Measurements from ENCODE around the gene MAML2.

The MAML2 gene

GRCh38 chr11:95996621-95997235 is 346.3 kb downstream of the MAML2 start:
- H3K9ac ChIP-seq (ENCODE audit: low read length) = no peak overlapping the region
- no peak overlapping the region for H2BK12ac ChIP-seq (ENCODE audit: low read length in 2 of 2)
- H2BK15ac ChIP-seq (ENCODE audit: low read depth, poor library complexity, severe bottlenecking) = no peak overlapping the region
- no peak overlapping the region for H3K14ac ChIP-seq (ENCODE audit: low read length in 2 of 2)
- H3K36me3 ChIP-seq (ENCODE audit: control insufficient read depth in 1 of 2, insufficient read depth in 2 of 2, low read depth in 1 of 2, low read length in 2 of 2) = peaks cover 0 to 4% of the 10 kb centered on the region in 2 experiments
- no peak overlapping the region for H3K4me2 ChIP-seq (ENCODE audit: low read length, poor library complexity, severe bottlenecking)
- peaks cover 3% of the 10 kb centered on the region for H3K4me1 ChIP-seq (ENCODE audit: control insufficient read depth, insufficient read depth, low read depth, low read length)
- no peak overlapping the region for H3K18ac ChIP-seq (ENCODE audit: low read depth in 1 of 2, low read length in 2 of 2)
- no peak overlapping the region for H3K23ac ChIP-seq (ENCODE audit: low read length in 2 of 2)
- H2BK120ac ChIP-seq (ENCODE audit: low read depth, low read length) = no peak overlapping the region
- peaks cover 17% of the 10 kb centered on the region for H3K79me1 ChIP-seq (replicated peaks; ENCODE audit: low read length, poor library complexity, severe bottlenecking)
- no peaks in the 10 kb centered on the region for H3K27me3 ChIP-seq (ENCODE audit: control insufficient read depth in 1 of 2, insufficient read depth in 1 of 2, low read length in 2 of 2)
- DNase-seq = no peak
- no peak overlapping the region for H2AK5ac ChIP-seq (ENCODE audit: low read length, severe bottlenecking)
- no peak overlapping the region for H2BK5ac ChIP-seq (ENCODE audit: low read depth, low read length, poor library complexity, severe bottlenecking)
- no peak overlapping the region for H4K8ac ChIP-seq (ENCODE audit: low read length)
- 100% methylated on average over 3 of the region's 4 CpGs for WGBS
- no peak overlapping the region for H3K4me3 ChIP-seq (ENCODE audit: insufficient read depth in 1 of 2, low read depth in 1 of 2, low read length in 2 of 2)
- no peaks in the 10 kb centered on the region for H3K9me3 ChIP-seq (ENCODE audit: control insufficient read depth, low read length)
- no peak overlapping the region for H4K91ac ChIP-seq (ENCODE audit: low read length)
- no peak overlapping the region for H3K27ac ChIP-seq (ENCODE audit: low read length, poor library complexity, severe bottlenecking)
- no peak overlapping the region for H2AFZ ChIP-seq (ENCODE audit: low read depth, low read length)
- H3K4ac ChIP-seq (ENCODE audit: low read depth in 1 of 2, low read length in 2 of 2) = no peak overlapping the region

- Histone ChIP-seq H2BK15ac (ENCODE audit: low read depth, poor library complexity, severe bottlenecking) (no peak overlapping the region), H2AFZ (ENCODE audit: low read depth, low read length) (no peak overlapping the region), H3K79me1 (replicated peaks; ENCODE audit: low read length, poor library complexity, severe bottlenecking) (peaks cover 7% of the 10 kb centered on the region), H4K91ac (ENCODE audit: low read length) (peak overlapping the region; percentile 50), H3K36me3 (ENCODE audit: control insufficient read depth in 1 of 2, insufficient read depth in 2 of 2, low read depth in 1 of 2, low read length in 2 of 2) (peaks cover 0 to 19% of the 10 kb centered on the region in 2 experiments), H3K18ac (ENCODE audit: low read depth in 1 of 2, low read length in 2 of 2) (peak overlapping the region; percentile 6 to 75), H2AK5ac (ENCODE audit: low read length, severe bottlenecking) (no peak overlapping the region), H3K4me3 (ENCODE audit: insufficient read depth in 1 of 2, low read depth in 1 of 2, low read length in 2 of 2) (no peak overlapping the region), H3K27ac (ENCODE audit: low read length, poor library complexity, severe bottlenecking) (no peak overlapping the region), H3K14ac (ENCODE audit: low read length in 2 of 2) (no peak overlapping the region), H3K9me3 (ENCODE audit: control insufficient read depth, low read length) (no peaks in the 10 kb centered on the region), H3K27me3 (ENCODE audit: control insufficient read depth in 1 of 2, insufficient read depth in 1 of 2, low read length in 2 of 2) (no peaks in the 10 kb centered on the region), H2BK120ac (ENCODE audit: low read depth, low read length) (no peak overlapping the region), H2BK5ac (ENCODE audit: low read depth, low read length, poor library complexity, severe bottlenecking) (no peak overlapping the region), H4K8ac (ENCODE audit: low read length) (peak overlapping the region; percentile 41), H3K9ac (ENCODE audit: low read length) (no peak overlapping the region), H3K4me1 (ENCODE audit: control insufficient read depth, insufficient read depth, low read depth, low read length) (peaks cover 7% of the 10 kb centered on the region), H3K4ac (ENCODE audit: low read depth in 1 of 2, low read length in 2 of 2) (no peak overlapping the region), H3K23ac (ENCODE audit: low read length in 2 of 2) (no peak overlapping the region), H3K4me2 (ENCODE audit: low read length, poor library complexity, severe bottlenecking) (no peak overlapping the region), H2BK12ac (ENCODE audit: low read length in 2 of 2) (no peak overlapping the region)
- no peak for DNase-seq
- WGBS = 90% methylated on average over 4 of the region's 4 CpGs
These were observed 348.7 kb downstream of the MAML2 start for GRCh38 chr11:95994329-95994728.

- H2BK15ac ChIP-seq (ENCODE audit: low read depth, poor library complexity, severe bottlenecking) = no peak overlapping the region
- H3K27me3 ChIP-seq (ENCODE audit: control insufficient read depth in 1 of 2, insufficient read depth in 1 of 2, low read length in 2 of 2) = no peaks in the 10 kb centered on the region
- peak; percentile 41 for DNase-seq
- H3K36me3 ChIP-seq (ENCODE audit: control insufficient read depth in 1 of 2, insufficient read depth in 2 of 2, low read depth in 1 of 2, low read length in 2 of 2) = peaks cover 2 to 26% of the 10 kb centered on the region in 2 experiments
- 78% methylated on average over 6 of the region's 10 CpGs for WGBS
- peak overlapping the region in 1 of 2 experiments; percentile 66 for H2BK12ac ChIP-seq (ENCODE audit: low read length in 2 of 2)
- H3K4me2 ChIP-seq (ENCODE audit: low read length, poor library complexity, severe bottlenecking) = no peak overlapping the region
- peak overlapping the region in 1 of 2 experiments; percentile 43 for H3K18ac ChIP-seq (ENCODE audit: low read depth in 1 of 2, low read length in 2 of 2)
- H3K4me3 ChIP-seq (ENCODE audit: insufficient read depth in 1 of 2, low read depth in 1 of 2, low read length in 2 of 2) = no peak overlapping the region
- H2BK5ac ChIP-seq (ENCODE audit: low read depth, low read length, poor library complexity, severe bottlenecking) = no peak overlapping the region
- no peak overlapping the region for H3K23ac ChIP-seq (ENCODE audit: low read length in 2 of 2)
- no peak overlapping the region for H2BK120ac ChIP-seq (ENCODE audit: low read depth, low read length)
- peak overlapping the region; percentile 27 for H4K91ac ChIP-seq (ENCODE audit: low read length)
- peaks cover 9% of the 10 kb centered on the region for H3K79me1 ChIP-seq (replicated peaks; ENCODE audit: low read length, poor library complexity, severe bottlenecking)
- peak overlapping the region; percentile 41 for H4K8ac ChIP-seq (ENCODE audit: low read length)
- no peak overlapping the region for H3K9ac ChIP-seq (ENCODE audit: low read length)
- H2AK5ac ChIP-seq (ENCODE audit: low read length, severe bottlenecking) = no peak overlapping the region
- no peak overlapping the region for H3K4ac ChIP-seq (ENCODE audit: low read depth in 1 of 2, low read length in 2 of 2)
- no peaks in the 10 kb centered on the region for H3K9me3 ChIP-seq (ENCODE audit: control insufficient read depth, low read length)
- H2AFZ ChIP-seq (ENCODE audit: low read depth, low read length) = no peak overlapping the region
- peaks cover 8% of the 10 kb centered on the region for H3K4me1 ChIP-seq (ENCODE audit: control insufficient read depth, insufficient read depth, low read depth, low read length)
- no peak overlapping the region for H3K27ac ChIP-seq (ENCODE audit: low read length, poor library complexity, severe bottlenecking)
- H3K14ac ChIP-seq (ENCODE audit: low read length in 2 of 2) = no peak overlapping the region
These were observed 349.3 kb downstream of the MAML2 start for GRCh38 chr11:95993438-95994298.

- H2AK5ac ChIP-seq (ENCODE audit: low read length, severe bottlenecking) = peak overlapping the region; percentile 87
- no peak overlapping the region for H3K4me3 ChIP-seq (ENCODE audit: insufficient read depth in 1 of 2, low read depth in 1 of 2, low read length in 2 of 2)
- H3K27ac ChIP-seq (ENCODE audit: low read length, poor library complexity, severe bottlenecking) = peak overlapping the region; percentile 63
- H2BK120ac ChIP-seq (ENCODE audit: low read depth, low read length) = no peak overlapping the region
- H4K8ac ChIP-seq (ENCODE audit: low read length) = no peak overlapping the region
- H3K4me1 ChIP-seq (ENCODE audit: control insufficient read depth, insufficient read depth, low read depth, low read length) = peaks cover 8% of the 10 kb centered on the region
- no peak overlapping the region for H2BK12ac ChIP-seq (ENCODE audit: low read length in 2 of 2)
- H3K14ac ChIP-seq (ENCODE audit: low read length in 2 of 2) = no peak overlapping the region
- no peak overlapping the region for H3K18ac ChIP-seq (ENCODE audit: low read depth in 1 of 2, low read length in 2 of 2)
- H3K79me1 ChIP-seq (replicated peaks; ENCODE audit: low read length, poor library complexity, severe bottlenecking) = peaks cover 6% of the 10 kb centered on the region
- no peak overlapping the region for H2BK5ac ChIP-seq (ENCODE audit: low read depth, low read length, poor library complexity, severe bottlenecking)
- H3K9ac ChIP-seq (ENCODE audit: low read length) = no peak overlapping the region
- no peak overlapping the region for H3K23ac ChIP-seq (ENCODE audit: low read length in 2 of 2)
- no peak overlapping the region for H3K4ac ChIP-seq (ENCODE audit: low read depth in 1 of 2, low read length in 2 of 2)
- H3K36me3 ChIP-seq (ENCODE audit: control insufficient read depth in 1 of 2, insufficient read depth in 2 of 2, low read depth in 1 of 2, low read length in 2 of 2) = peaks cover 2 to 28% of the 10 kb centered on the region in 2 experiments
- H4K91ac ChIP-seq (ENCODE audit: low read length) = no peak overlapping the region
- no peak overlapping the region for H3K4me2 ChIP-seq (ENCODE audit: low read length, poor library complexity, severe bottlenecking)
- WGBS = 100% methylated on average over 1 of the region's 1 CpG
- no peaks in the 10 kb centered on the region for H3K27me3 ChIP-seq (ENCODE audit: control insufficient read depth in 1 of 2, insufficient read depth in 1 of 2, low read length in 2 of 2)
- no peak overlapping the region for H2BK15ac ChIP-seq (ENCODE audit: low read depth, poor library complexity, severe bottlenecking)
- DNase-seq = peak; percentile 52
- H2AFZ ChIP-seq (ENCODE audit: low read depth, low read length) = no peak overlapping the region
- no peaks in the 10 kb centered on the region for H3K9me3 ChIP-seq (ENCODE audit: control insufficient read depth, low read length)
These were observed 351.4 kb downstream of the MAML2 start for GRCh38 chr11:95991545-95991944.

All from mesenchymal stem cell (in vitro differentiated cells and primary cell).